Immature natural killer cell (primary cell): ENCODE measurements around the gene GPR150. TPM values are rescaled to one million over a fixed set of nuclear protein-coding genes. Genes with fewer than 3 reads are reported as not detected.

ENCODE experiments used
- DNase-seq, 3 donors: peaks; one replicate each; pipeline ENCODE4 v3.0.0; 2022; ENCODE audit warnings: mixed read lengths in 1 of 3
- H3K27ac Mint-ChIP-seq, 6 donors: one replicate each; pipeline ENCODE4 v1.8.0; 2020; ENCODE audit warnings: mixed read lengths in 6 of 6, mild to moderate bottlenecking in 5 of 6, inconsistent platforms in 4 of 6, moderate library complexity in 3 of 6
- H3K27me3 Mint-ChIP-seq, 3 donors: one replicate each; pipeline ENCODE4 v1.8.0; 2020 to 2021; ENCODE audit warnings: low read depth in 3 of 3, mild to moderate bottlenecking in 3 of 3, mixed read lengths in 3 of 3, moderate library complexity in 3 of 3, inconsistent platforms in 1 of 3
- H3K36me3 Mint-ChIP-seq, 3 donors: one replicate each; pipeline ENCODE4 v1.8.0; 2020; ENCODE audit warnings: mixed read lengths in 3 of 3, inconsistent platforms in 2 of 3, mild to moderate bottlenecking in 2 of 3
- H3K4me1 Mint-ChIP-seq, 2 donors: one replicate each; pipeline ENCODE4 v1.8.0; 2020; ENCODE audit warnings: inconsistent platforms in 2 of 2, mild to moderate bottlenecking in 2 of 2, mixed read lengths in 2 of 2, moderate library complexity in 1 of 2
- H3K4me3 Mint-ChIP-seq, 5 donors: one replicate each; pipeline ENCODE4 v1.8.0; 2020; ENCODE audit warnings: mild to moderate bottlenecking in 5 of 5, mixed read lengths in 5 of 5, inconsistent platforms in 3 of 5, moderate library complexity in 3 of 5
- H3K9me3 Mint-ChIP-seq, 6 donors: one replicate each; pipeline ENCODE4 v1.8.0; 2020; ENCODE audit warnings: mild to moderate bottlenecking in 6 of 6, mixed read lengths in 6 of 6, inconsistent platforms in 4 of 6, moderate library complexity in 3 of 6
- polyA plus RNA-seq, 3 donors: library from polyadenylated mRNA; unstranded; fragments of 300-500 nt; fragmentation: Illumina TruSeq; gene quantifications; one replicate each; pipeline ENCODE4 v1.2.3, GENCODE V29; 2021

The GPR150 gene
- polyA plus RNA-seq, 3 donors from 2014 or later: 0.94 to 1.9 (median 1.2) TPM

DNA sequence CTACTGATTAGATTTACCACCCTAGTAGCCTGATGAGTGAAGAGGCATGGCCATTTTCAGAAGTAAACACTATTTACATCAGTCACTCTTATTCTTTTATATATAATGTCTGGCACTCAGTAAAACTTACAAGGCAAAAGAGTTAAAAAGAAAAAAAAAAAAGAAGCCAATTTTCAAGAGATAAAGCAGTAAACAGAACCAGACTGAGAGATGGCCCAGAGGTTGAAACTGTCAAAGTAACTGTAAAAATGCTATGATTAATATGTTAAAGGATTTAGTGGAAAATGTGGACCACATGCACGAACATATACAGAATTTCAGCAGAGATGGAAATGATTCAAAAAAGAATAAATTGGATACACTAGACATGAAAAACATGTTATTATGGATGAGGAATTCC lies 6.4 kb upstream of the GPR150 start:
- no peak overlapping the region for H3K27ac Mint-ChIP-seq
- no peak for DNase-seq
- peaks cover 0 to 7% (median 0%) of the 10 kb centered on the region in 6 donors for H3K9me3 Mint-ChIP-seq
- peaks cover under 1 to 4% of the 10 kb centered on the region in 2 donors for H3K4me1 Mint-ChIP-seq
- no peak overlapping the region for H3K4me3 Mint-ChIP-seq
- H3K27me3 Mint-ChIP-seq: no peaks in the 10 kb centered on the region
- peaks cover 7 to 18% (median 9%) of the 10 kb centered on the region in 3 donors for H3K36me3 Mint-ChIP-seq

DNA sequence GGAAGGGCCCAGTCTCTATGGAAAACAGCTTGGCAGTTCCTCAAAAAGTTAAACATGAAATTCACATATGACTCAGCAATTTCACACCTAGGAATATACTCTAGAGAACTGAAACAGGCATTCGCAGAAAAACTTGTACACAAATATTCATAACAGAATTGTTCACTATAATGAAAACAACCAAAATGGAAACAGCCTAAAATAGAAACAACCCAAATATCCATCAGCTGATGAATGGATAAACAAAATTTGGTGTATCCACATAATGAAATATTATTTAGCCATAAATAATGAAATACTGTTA lies 4.8 kb upstream of the GPR150 start:
- Mint-ChIP-seq H3K27me3 (peaks cover 0 to 3% (median 0%) of the 10 kb centered on the region in 3 donors), H3K27ac (no peak overlapping the region), H3K36me3 (peaks cover 7 to 14% (median 9%) of the 10 kb centered on the region in 3 donors), H3K9me3 (peaks cover 0 to 7% (median 0%) of the 10 kb centered on the region in 6 donors), H3K4me1 (peaks cover 13 to 20% of the 10 kb centered on the region in 2 donors), H3K4me3 (no peak overlapping the region)
- DNase-seq: no peak

DNA sequence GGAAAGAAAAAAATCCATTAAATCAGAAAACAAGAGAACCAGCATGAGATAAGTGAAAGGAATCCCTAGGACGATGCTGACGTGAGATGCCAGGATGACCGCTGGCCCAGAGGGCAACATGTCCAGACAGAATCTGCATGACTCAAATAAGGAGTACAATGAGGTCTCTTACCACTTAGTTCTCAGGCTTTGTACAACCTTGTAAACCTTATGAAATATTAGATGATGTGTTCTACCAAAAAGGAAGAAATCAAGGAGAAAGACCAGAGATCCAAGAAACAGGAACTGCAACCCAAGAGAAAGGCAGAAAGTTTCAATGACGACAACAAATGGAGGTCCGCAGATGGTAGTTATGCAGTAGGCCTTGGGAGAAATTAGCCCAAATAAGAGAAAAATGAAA lies 2.8 kb upstream of the GPR150 start:
- peaks cover 7 to 14% (median 9%) of the 10 kb centered on the region in 3 donors for H3K36me3 Mint-ChIP-seq
- peaks cover 21 to 27% of the 10 kb centered on the region in 2 donors for H3K4me1 Mint-ChIP-seq
- H3K4me3 Mint-ChIP-seq: no peak overlapping the region
- no peak overlapping the region for H3K27ac Mint-ChIP-seq
- no peak for DNase-seq
- H3K9me3 Mint-ChIP-seq: peaks cover 0 to 7% (median 0%) of the 10 kb centered on the region in 6 donors
- peaks cover 3 to 5% (median 4%) of the 10 kb centered on the region in 3 donors for H3K27me3 Mint-ChIP-seq

DNA sequence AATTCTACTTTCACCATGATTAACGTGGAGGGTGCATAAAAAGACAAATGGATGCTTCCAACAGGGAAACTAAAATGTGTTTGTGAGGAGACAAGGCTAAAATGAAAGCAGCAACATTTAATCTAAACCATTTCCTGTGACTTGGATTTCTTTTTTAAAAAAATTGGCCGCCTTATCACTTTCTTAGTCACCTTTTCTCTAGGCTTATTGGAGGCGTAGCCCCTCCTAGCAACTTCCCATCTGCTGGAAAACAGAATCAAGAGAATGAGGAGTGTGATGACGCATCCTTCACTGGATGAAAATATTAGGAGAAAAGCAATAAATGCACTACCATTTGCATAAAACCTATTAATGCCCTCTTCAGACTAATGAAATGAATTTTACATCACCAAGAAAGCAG lies 791 bp upstream of the GPR150 start:
- Mint-ChIP-seq H3K4me1 (peaks cover 28 to 34% of the 10 kb centered on the region in 2 donors), H3K9me3 (no peaks in the 10 kb centered on the region), H3K27me3 (peaks cover 3 to 6% (median 5%) of the 10 kb centered on the region in 3 donors), H3K27ac (peak overlapping the region in 4 of 6 donors; percentile 10 to 70 (median 59)), H3K4me3 (peak overlapping the region; percentile 87 to 92 (median 89)), H3K36me3 (peaks cover 0 to under 1% (median under 1%) of the 10 kb centered on the region in 3 donors)
- no peak for DNase-seq

DNA sequence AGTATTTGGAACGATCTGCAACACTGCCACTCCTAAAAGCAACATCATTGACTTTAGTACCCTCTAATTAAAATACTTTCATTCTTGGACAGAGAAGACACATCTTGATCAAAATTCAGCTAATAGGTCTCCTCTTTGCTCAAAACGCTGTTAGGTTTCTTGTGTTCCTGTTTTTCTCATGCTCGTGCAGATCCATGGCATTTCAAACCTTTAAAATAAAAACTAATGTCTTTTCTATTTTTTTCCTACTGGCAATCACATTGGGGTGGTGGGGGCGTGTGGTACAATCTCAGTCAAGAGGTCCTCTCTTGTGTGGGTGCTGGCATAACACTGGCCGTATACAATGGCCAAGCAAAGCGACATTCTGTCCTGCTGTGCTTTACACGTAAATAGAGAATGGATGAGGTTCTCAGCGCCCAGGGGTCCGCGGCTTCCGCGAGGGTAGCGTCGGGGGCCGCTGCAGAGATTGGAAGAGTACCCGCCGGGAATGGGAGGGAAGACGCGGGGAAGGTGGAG lies 315 bp upstream of the GPR150 start:
- Mint-ChIP-seq H3K9me3 (no peaks in the 10 kb centered on the region), H3K27me3 (peaks cover 3 to 7% (median 5%) of the 10 kb centered on the region in 3 donors), H3K4me3 (peak overlapping the region; percentile 87 to 92 (median 89)), H3K27ac (peak overlapping the region; percentile 10 to 70 (median 60)), H3K36me3 (no peaks in the 10 kb centered on the region), H3K4me1 (peaks cover 28 to 34% of the 10 kb centered on the region in 2 donors)
- no peak for DNase-seq

GRCh38 chr5:95620870-95621838 lies 1.3 kb downstream of the GPR150 start:
- no peaks in the 10 kb centered on the region for H3K36me3 Mint-ChIP-seq

DNA sequence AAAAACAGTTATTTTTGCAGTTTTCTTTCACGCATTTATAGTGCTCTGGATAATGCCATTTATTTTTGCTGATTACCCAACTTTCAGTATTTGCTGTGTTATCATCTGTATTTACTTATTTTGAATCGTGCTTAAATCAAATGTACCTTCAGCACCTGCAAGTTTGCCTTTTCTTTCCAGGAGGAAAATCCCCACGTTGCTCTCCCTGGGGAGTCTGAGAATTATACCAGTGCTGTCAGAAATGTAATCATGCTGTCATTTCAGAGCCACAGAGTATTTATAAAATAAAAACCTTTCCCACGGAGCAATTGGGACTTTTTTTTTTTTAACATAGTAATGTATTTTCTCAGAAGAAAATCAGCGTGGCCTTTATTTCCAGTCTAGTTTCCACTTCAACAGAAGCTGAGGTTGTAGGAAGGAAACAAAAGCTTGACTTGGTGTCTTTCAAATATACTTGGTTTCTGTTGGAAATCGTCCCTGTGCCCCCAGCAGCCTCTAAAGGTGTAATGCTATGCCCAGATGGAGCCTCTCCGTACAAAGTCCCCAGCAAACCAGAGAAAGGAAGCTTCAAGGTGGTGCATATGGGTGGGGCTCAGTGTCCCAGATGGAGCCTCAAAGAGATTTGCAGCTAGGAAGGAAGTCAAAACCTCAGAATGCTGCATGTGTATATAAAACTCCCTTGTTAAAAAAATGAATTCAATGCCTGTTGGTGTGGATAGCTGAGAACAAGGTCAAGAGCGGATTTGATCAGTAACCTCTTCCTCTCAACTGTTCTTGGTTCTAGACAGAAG lies 2.1 kb downstream of the GPR150 start:
- Mint-ChIP-seq H3K9me3 (no peaks in the 10 kb centered on the region), H3K27me3 (peaks cover 3 to 7% (median 7%) of the 10 kb centered on the region in 3 donors), H3K4me1 (peaks cover 28 to 34% of the 10 kb centered on the region in 2 donors), H3K36me3 (no peaks in the 10 kb centered on the region), H3K27ac (peak overlapping the region; percentile 17 to 78 (median 70)), H3K4me3 (peak overlapping the region; percentile 82 to 90 (median 84))
- no peak for DNase-seq

More at GRCh38 chr5:95620870-95621838, 1.3 kb downstream of the GPR150 start:
- H3K27ac Mint-ChIP-seq: peak overlapping the region; percentile 17 to 78 (median 70)
- DNase-seq: peak; percentile 40 to 50 (median 49)
- peak overlapping the region; percentile 82 to 90 (median 84) for H3K4me3 Mint-ChIP-seq
- H3K9me3 Mint-ChIP-seq: no peaks in the 10 kb centered on the region
- peaks cover 28 to 34% of the 10 kb centered on the region in 2 donors for H3K4me1 Mint-ChIP-seq
- peaks cover 3 to 7% (median 7%) of the 10 kb centered on the region in 3 donors for H3K27me3 Mint-ChIP-seq

DNA sequence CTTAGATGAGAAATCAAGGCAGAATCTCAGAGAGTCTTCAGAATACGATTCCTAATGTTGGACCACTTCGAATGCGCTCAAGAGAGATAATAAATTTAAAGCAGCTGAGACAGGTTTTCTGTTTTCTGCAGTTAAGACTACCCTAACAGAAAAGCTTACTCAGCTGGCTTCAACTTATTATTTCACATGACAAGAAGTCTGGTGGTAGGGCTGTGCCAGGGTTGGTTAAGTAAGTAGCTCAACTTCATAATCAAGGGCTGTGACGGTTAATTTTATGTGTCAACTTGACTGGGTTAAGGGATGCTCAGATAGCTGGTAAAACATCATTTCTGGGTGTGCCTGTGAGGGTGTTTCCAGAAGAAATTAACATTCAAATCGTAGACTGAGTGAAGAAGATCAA lies 3.8 kb downstream of the GPR150 start:
- no peak overlapping the region for H3K27ac Mint-ChIP-seq
- H3K4me1 Mint-ChIP-seq: peaks cover 26 to 28% of the 10 kb centered on the region in 2 donors
- no peak overlapping the region for H3K4me3 Mint-ChIP-seq
- H3K27me3 Mint-ChIP-seq: peaks cover 4 to 8% (median 7%) of the 10 kb centered on the region in 3 donors
- no peaks in the 10 kb centered on the region for H3K9me3 Mint-ChIP-seq
- no peaks in the 10 kb centered on the region for H3K36me3 Mint-ChIP-seq
- no peak for DNase-seq

DNA sequence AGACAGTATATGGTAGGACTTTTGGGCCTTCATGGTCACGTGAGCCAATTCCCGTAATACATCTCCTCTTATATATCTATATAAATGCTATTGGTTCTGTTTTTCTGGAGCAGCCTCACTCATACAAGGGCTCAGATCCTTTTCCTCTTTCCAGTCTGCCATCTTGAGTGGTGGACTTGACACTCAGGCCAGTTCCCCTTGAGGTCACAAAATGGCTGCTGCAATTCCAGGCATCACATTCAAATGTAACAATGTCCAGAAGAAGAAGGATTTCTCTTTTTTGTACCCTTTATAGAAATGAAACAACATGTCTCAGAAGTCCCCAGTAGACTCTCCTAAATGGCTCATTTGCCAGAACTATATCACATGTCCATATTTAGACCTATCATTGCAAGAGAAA lies 4.5 kb downstream of the GPR150 start:
- H3K9me3 Mint-ChIP-seq: no peaks in the 10 kb centered on the region
- H3K27ac Mint-ChIP-seq: no peak overlapping the region
- H3K36me3 Mint-ChIP-seq: no peaks in the 10 kb centered on the region
- peaks cover 21 to 22% of the 10 kb centered on the region in 2 donors for H3K4me1 Mint-ChIP-seq
- peaks cover 3 to 8% (median 7%) of the 10 kb centered on the region in 3 donors for H3K27me3 Mint-ChIP-seq
- no peak overlapping the region for H3K4me3 Mint-ChIP-seq
- DNase-seq: no peak

GRCh38 chr5:95626701-95627100 lies 6.8 kb downstream of the GPR150 start:
- peaks cover 3 to 5% (median 4%) of the 10 kb centered on the region in 3 donors for H3K27me3 Mint-ChIP-seq
- no peak overlapping the region for H3K4me3 Mint-ChIP-seq
- no peak for DNase-seq
- no peaks in the 10 kb centered on the region for H3K9me3 Mint-ChIP-seq
- no peaks in the 10 kb centered on the region for H3K36me3 Mint-ChIP-seq
- peaks cover 15% of the 10 kb centered on the region in 2 donors for H3K4me1 Mint-ChIP-seq
- no peak overlapping the region for H3K27ac Mint-ChIP-seq

- Mint-ChIP-seq H3K27me3 (peaks cover 3 to 4% (median 3%) of the 10 kb centered on the region in 3 donors), H3K9me3 (no peaks in the 10 kb centered on the region), H3K4me1 (peaks cover 13% of the 10 kb centered on the region in 2 donors), H3K36me3 (peaks cover 0 to 6% (median 0%) of the 10 kb centered on the region in 3 donors), H3K4me3 (no peak overlapping the region), H3K27ac (no peak overlapping the region)
- DNase-seq: no peak
These were observed 8.3 kb downstream of the GPR150 start for GRCh38 chr5:95627971-95628810.

DNA sequence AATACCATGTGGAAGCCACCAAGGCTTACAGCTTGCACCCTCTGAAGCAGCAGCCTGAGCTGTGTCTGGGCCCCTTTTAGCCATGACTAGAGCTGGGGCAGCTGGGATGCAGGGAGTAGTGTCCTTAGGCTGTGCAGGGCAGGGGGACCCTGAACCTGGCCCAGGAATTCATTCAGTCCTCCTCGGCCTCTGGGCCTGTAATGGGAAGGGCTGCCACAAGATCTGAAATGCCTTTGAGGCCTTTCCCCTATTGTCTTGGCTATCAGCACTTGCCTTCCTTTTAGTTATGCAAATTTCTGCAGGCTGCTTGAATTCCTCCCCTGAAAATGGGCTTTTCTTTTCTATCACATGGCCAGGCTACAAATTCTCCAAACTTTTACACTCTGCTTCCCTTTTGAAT lies 9.0 kb downstream of the GPR150 start:
- no peak overlapping the region for H3K4me3 Mint-ChIP-seq
- H3K27ac Mint-ChIP-seq: no peak overlapping the region
- peaks cover 3 to 6% (median 3%) of the 10 kb centered on the region in 3 donors for H3K27me3 Mint-ChIP-seq
- peaks cover 13% of the 10 kb centered on the region in 2 donors for H3K4me1 Mint-ChIP-seq
- no peak for DNase-seq
- peaks cover 0 to 6% (median 0%) of the 10 kb centered on the region in 3 donors for H3K36me3 Mint-ChIP-seq
- no peaks in the 10 kb centered on the region for H3K9me3 Mint-ChIP-seq
